ENCODE results near the gene PBX4. TPM values are rescaled to one million over a fixed set of nuclear protein-coding genes. Genes with fewer than 3 reads are reported as not detected.
A peak's percentile ranks its signal among the peaks of the same experiment; 100 is the strongest.

PBX4 gene
- total RNA-seq, 3 donors from 2014 or later (not counting 1 experiment from before 2014, with no cell fraction given) = 10.7 to 15.9 (median 11.1) TPM

- Histone ChIP-seq H3K27ac (ENCODE audit: low read length) (no peak overlapping the region), H3K4me1 (ENCODE audit: control insufficient read depth, insufficient read depth, low read length) (no peaks in the 10 kb centered on the region), H3K27me3 (ENCODE audit: control insufficient read depth, insufficient read depth, low read length) (no peaks in the 10 kb centered on the region), H3K36me3 (ENCODE audit: control insufficient read depth, insufficient read depth, low read length) (peaks cover 72% of the 10 kb centered on the region), H3K4me3 (ENCODE audit: low read length) (no peak overlapping the region), H3K9me3 (ENCODE audit: control insufficient read depth, insufficient read depth, low read length) (no peaks in the 10 kb centered on the region)
- H3K4me3 Mint-ChIP-seq = no peak overlapping the region
- TF ChIP-seq CTCF (IDR thresholded peaks at IDR 0.05) = no peak
- intact Hi-C loops (cut with micrococcal nuclease) = no loop called here
- H3K4me1 Mint-ChIP-seq = peaks cover 0 to 9% of the 10 kb centered on the region in 2 donors
- 91% methylated on average over 13 of the region's 13 CpGs for WGBS (ENCODE audit: insufficient coverage)
- no peaks in the 10 kb centered on the region for H3K36me3 Mint-ChIP-seq
- DNase-seq (no peak), ATAC-seq (no peak)
- H3K27me3 Mint-ChIP-seq (ENCODE audit: low read depth in 2 of 2) = no peaks in the 10 kb centered on the region
- no peak overlapping the region for H3K27ac Mint-ChIP-seq
- H3K9me3 Mint-ChIP-seq = no peaks in the 10 kb centered on the region
Measured at GRCh38 chr19:19651076-19651475, 32.6 kb upstream of the PBX4 start.

GRCh38 chr19:19650331-19650730 is 31.8 kb upstream of the PBX4 start:
- no peaks in the 10 kb centered on the region for H3K9me3 ChIP-seq (ENCODE audit: control insufficient read depth, insufficient read depth, low read length)
- H3K27ac Mint-ChIP-seq = peak overlapping the region in 1 of 2 donors; percentile 56
- no peak overlapping the region for H3K27ac ChIP-seq (ENCODE audit: low read length)
- DNase-seq (no peak), ATAC-seq (no peak)
- H3K27me3 ChIP-seq (ENCODE audit: control insufficient read depth, insufficient read depth, low read length) = no peaks in the 10 kb centered on the region
- intact Hi-C loops (cut with micrococcal nuclease) = no loop called here
- no peaks in the 10 kb centered on the region for H3K36me3 Mint-ChIP-seq
- H3K4me1 Mint-ChIP-seq = peaks cover 0 to 9% of the 10 kb centered on the region in 2 donors
- WGBS (ENCODE audit: insufficient coverage) = 91% methylated on average over 9 of the region's 9 CpGs
- H3K4me3 ChIP-seq (ENCODE audit: low read length) = no peak overlapping the region
- no peaks in the 10 kb centered on the region for H3K27me3 Mint-ChIP-seq (ENCODE audit: low read depth in 2 of 2)
- H3K9me3 Mint-ChIP-seq = no peaks in the 10 kb centered on the region
- no peaks in the 10 kb centered on the region for H3K4me1 ChIP-seq (ENCODE audit: control insufficient read depth, insufficient read depth, low read length)
- H3K36me3 ChIP-seq (ENCODE audit: control insufficient read depth, insufficient read depth, low read length) = peaks cover 72% of the 10 kb centered on the region
- H3K4me3 Mint-ChIP-seq = no peak overlapping the region
- TF ChIP-seq CTCF (IDR thresholded peaks at IDR 0.05) = no peak

- intact Hi-C loops (cut with micrococcal nuclease) = no loop called here
- Histone ChIP-seq H3K4me1 (ENCODE audit: control insufficient read depth, insufficient read depth, low read length) (no peaks in the 10 kb centered on the region), H3K4me3 (ENCODE audit: low read length) (no peak overlapping the region), H3K9me3 (ENCODE audit: control insufficient read depth, insufficient read depth, low read length) (no peaks in the 10 kb centered on the region), H3K36me3 (ENCODE audit: control insufficient read depth, insufficient read depth, low read length) (peaks cover 71% of the 10 kb centered on the region), H3K27me3 (ENCODE audit: control insufficient read depth, insufficient read depth, low read length) (no peaks in the 10 kb centered on the region), H3K27ac (ENCODE audit: low read length) (no peak overlapping the region)
- TF ChIP-seq CTCF (IDR thresholded peaks at IDR 0.05) = no peak
- DNase-seq (no peak), ATAC-seq (no peak)
- H3K36me3 Mint-ChIP-seq = no peaks in the 10 kb centered on the region
- no peaks in the 10 kb centered on the region for H3K9me3 Mint-ChIP-seq
- H3K4me3 Mint-ChIP-seq = no peak overlapping the region
- peaks cover 0 to 9% of the 10 kb centered on the region in 2 donors for H3K4me1 Mint-ChIP-seq
- peak overlapping the region; percentile 18 to 56 for H3K27ac Mint-ChIP-seq
- 96% methylated on average over 22 of the region's 22 CpGs for WGBS (ENCODE audit: insufficient coverage)
- H3K27me3 Mint-ChIP-seq (ENCODE audit: low read depth in 2 of 2) = no peaks in the 10 kb centered on the region
Measured at GRCh38 chr19:19649580-19649995, 31.1 kb upstream of the PBX4 start.

- H3K4me1 ChIP-seq (ENCODE audit: control insufficient read depth, insufficient read depth, low read length) = peaks cover 2% of the 10 kb centered on the region
- ATAC-seq = no peak
- intact Hi-C loops (cut with micrococcal nuclease) = no loop called here
- no peak overlapping the region for H3K4me3 ChIP-seq (ENCODE audit: low read length)
- no peak overlapping the region for H3K4me3 Mint-ChIP-seq
- no peaks in the 10 kb centered on the region for H3K27me3 ChIP-seq (ENCODE audit: control insufficient read depth, insufficient read depth, low read length)
- peaks cover 0 to 9% of the 10 kb centered on the region in 2 donors for H3K4me1 Mint-ChIP-seq
- peak overlapping the region; percentile 18 to 56 for H3K27ac Mint-ChIP-seq
- H3K9me3 Mint-ChIP-seq = no peaks in the 10 kb centered on the region
- 86% methylated on average over 6 of the region's 6 CpGs for WGBS (ENCODE audit: insufficient coverage)
- H3K27me3 Mint-ChIP-seq (ENCODE audit: low read depth in 2 of 2) = no peaks in the 10 kb centered on the region
- peaks cover 67% of the 10 kb centered on the region for H3K36me3 ChIP-seq (ENCODE audit: control insufficient read depth, insufficient read depth, low read length)
- H3K9me3 ChIP-seq (ENCODE audit: control insufficient read depth, insufficient read depth, low read length) = no peaks in the 10 kb centered on the region
- TF ChIP-seq CTCF (IDR thresholded peaks at IDR 0.05) = no peak
- no peak for DNase-seq
- no peak overlapping the region for H3K27ac ChIP-seq (ENCODE audit: low read length)
- no peaks in the 10 kb centered on the region for H3K36me3 Mint-ChIP-seq
Measured at GRCh38 chr19:19649155-19649554, 30.7 kb upstream of the PBX4 start.
